ENCODE measurements around the gene POLD4. TPM values are rescaled to one million over a fixed set of nuclear protein-coding genes. Genes with fewer than 3 reads are reported as not detected.

POLD4 gene
- total RNA-seq, 1 experiment from 2014 or later, result 81.8 TPM

GRCh38 chr11:67371189-67371910, 18.0 kb upstream of the POLD4 start:
- DNase-seq (ENCODE audit: low read depth in 1 of 2, low spot score in 2 of 2), result peak; percentile 57 to 82
- peaks cover 21% of the 10 kb centered on the region for H3K36me3 ChIP-seq
- H3K4me3 ChIP-seq, result peak overlapping the region; percentile 88; the same call in 1 of the 2 replicates
- 0 out of 2 replicates have a peak, but pooled peaks cover 2% of the 10 kb centered on the region for H3K9me3 ChIP-seq (replicated peaks)
- peaks cover 37% of the 10 kb centered on the region for H3K4me1 ChIP-seq (replicated peaks)
- no peaks in the 10 kb centered on the region for H3K27me3 ChIP-seq (replicated peaks)
- H3K27ac ChIP-seq, result no peak overlapping the region

GRCh38 chr11:67370351-67371076, 17.2 kb upstream of the POLD4 start:
- Histone ChIP-seq H3K9me3 (replicated peaks) (0 out of 2 replicates have a peak, but pooled peaks cover 2% of the 10 kb centered on the region), H3K36me3 (peaks cover 21% of the 10 kb centered on the region), H3K27ac (no peak overlapping the region), H3K4me3 (no peak overlapping the region), H3K4me1 (replicated peaks) (peaks cover 37% of the 10 kb centered on the region), H3K27me3 (replicated peaks) (no peaks in the 10 kb centered on the region)
- peak in 1 of 2 experiments; percentile 57 for DNase-seq (ENCODE audit: low read depth in 1 of 2, low spot score in 2 of 2)

- no peaks in the 10 kb centered on the region for H3K27me3 ChIP-seq (replicated peaks)
- H3K4me3 ChIP-seq, result no peak overlapping the region
- peaks cover 36% of the 10 kb centered on the region for H3K4me1 ChIP-seq (replicated peaks)
- H3K27ac ChIP-seq, result no peak overlapping the region
- no peak for DNase-seq (ENCODE audit: low read depth in 1 of 2, low spot score in 2 of 2)
- H3K9me3 ChIP-seq (replicated peaks), result 0 out of 2 replicates have a peak, but pooled peaks cover 2% of the 10 kb centered on the region
- peaks cover 27% of the 10 kb centered on the region for H3K36me3 ChIP-seq
Observed at GRCh38 chr11:67369801-67370284, 16.5 kb upstream of the POLD4 start.

GRCh38 chr11:67369275-67369674, 15.9 kb upstream of the POLD4 start:
- Histone ChIP-seq H3K27me3 (replicated peaks) (no peaks in the 10 kb centered on the region), H3K27ac (no peak overlapping the region), H3K4me1 (replicated peaks) (peaks cover 30% of the 10 kb centered on the region), H3K36me3 (peaks cover 32% of the 10 kb centered on the region), H3K9me3 (replicated peaks) (0 out of 2 replicates have a peak, but pooled peaks cover 2% of the 10 kb centered on the region), H3K4me3 (no peak overlapping the region)
- DNase-seq (ENCODE audit: low read depth in 1 of 2, low spot score in 2 of 2), result no peak

GRCh38 chr11:67368621-67369020, 15.3 kb upstream of the POLD4 start:
- no peak for DNase-seq (ENCODE audit: low read depth in 1 of 2, low spot score in 2 of 2)
- Histone ChIP-seq H3K9me3 (replicated peaks) (0 out of 2 replicates have a peak, but pooled peaks cover 2% of the 10 kb centered on the region), H3K27ac (no peak overlapping the region), H3K36me3 (peaks cover 32% of the 10 kb centered on the region), H3K4me1 (replicated peaks) (peaks cover 24% of the 10 kb centered on the region), H3K4me3 (no peak overlapping the region), H3K27me3 (replicated peaks) (no peaks in the 10 kb centered on the region)

GRCh38 chr11:67367761-67368227, 14.4 kb upstream of the POLD4 start:
- H3K9me3 ChIP-seq (replicated peaks), result no peaks in the 10 kb centered on the region
- no peak overlapping the region for H3K4me3 ChIP-seq
- no peak overlapping the region for H3K27ac ChIP-seq
- peaks cover 20% of the 10 kb centered on the region for H3K4me1 ChIP-seq (replicated peaks)
- no peaks in the 10 kb centered on the region for H3K27me3 ChIP-seq (replicated peaks)
- DNase-seq (ENCODE audit: low read depth in 1 of 2, low spot score in 2 of 2), result no peak
- peaks cover 29% of the 10 kb centered on the region for H3K36me3 ChIP-seq

- peaks cover 18% of the 10 kb centered on the region for H3K4me1 ChIP-seq (replicated peaks)
- H3K9me3 ChIP-seq (replicated peaks), result no peaks in the 10 kb centered on the region
- no peak overlapping the region for H3K4me3 ChIP-seq
- H3K27me3 ChIP-seq (replicated peaks), result no peaks in the 10 kb centered on the region
- H3K27ac ChIP-seq, result no peak overlapping the region
- DNase-seq (ENCODE audit: low read depth in 1 of 2, low spot score in 2 of 2), result no peak
- H3K36me3 ChIP-seq, result peaks cover 26% of the 10 kb centered on the region
Observed at GRCh38 chr11:67366961-67367760, 13.8 kb upstream of the POLD4 start.

- Histone ChIP-seq H3K27me3 (replicated peaks) (no peaks in the 10 kb centered on the region), H3K36me3 (peaks cover 26% of the 10 kb centered on the region), H3K4me3 (no peak overlapping the region), H3K27ac (no peak overlapping the region), H3K4me1 (replicated peaks) (peaks cover 12% of the 10 kb centered on the region), H3K9me3 (replicated peaks) (no peaks in the 10 kb centered on the region)
- no peak for DNase-seq (ENCODE audit: low read depth in 1 of 2, low spot score in 2 of 2)
Observed at GRCh38 chr11:67366546-67366945, 13.2 kb upstream of the POLD4 start.

GRCh38 chr11:67365736-67366444, 12.5 kb upstream of the POLD4 start:
- Histone ChIP-seq H3K36me3 (peaks cover 26% of the 10 kb centered on the region), H3K4me1 (replicated peaks) (peaks cover 6% of the 10 kb centered on the region), H3K27me3 (replicated peaks) (no peaks in the 10 kb centered on the region), H3K4me3 (no peak overlapping the region), H3K9me3 (replicated peaks) (no peaks in the 10 kb centered on the region), H3K27ac (no peak overlapping the region)
- no peak for DNase-seq (ENCODE audit: low read depth in 1 of 2, low spot score in 2 of 2)

GRCh38 chr11:67364783-67365722, 11.7 kb upstream of the POLD4 start:
- Histone ChIP-seq H3K9me3 (replicated peaks) (no peaks in the 10 kb centered on the region), H3K36me3 (peaks cover 26% of the 10 kb centered on the region), H3K27ac (no peak overlapping the region), H3K4me1 (replicated peaks) (no peaks in the 10 kb centered on the region), H3K4me3 (no peak overlapping the region), H3K27me3 (replicated peaks) (no peaks in the 10 kb centered on the region)
- no peak for DNase-seq (ENCODE audit: low read depth in 1 of 2, low spot score in 2 of 2)

GRCh38 chr11:67364169-67364568, 10.8 kb upstream of the POLD4 start:
- Histone ChIP-seq H3K27ac (no peak overlapping the region), H3K36me3 (peaks cover 22% of the 10 kb centered on the region), H3K4me3 (no peak overlapping the region), H3K9me3 (replicated peaks) (no peaks in the 10 kb centered on the region), H3K4me1 (replicated peaks) (no peaks in the 10 kb centered on the region), H3K27me3 (replicated peaks) (no peaks in the 10 kb centered on the region)
- DNase-seq (ENCODE audit: low read depth in 1 of 2, low spot score in 2 of 2), result no peak
